ENCODE data around the gene RBP4. TPM values are rescaled to one million over a fixed set of nuclear protein-coding genes. Genes with fewer than 3 reads are reported as not detected.

The RBP4 gene
- total RNA-seq, 1 donor from 2014 or later, result not detected

- no peaks in the 10 kb centered on the region for H3K36me3 Mint-ChIP-seq (ENCODE audit: unreplicated experiment)
- H3K4me3 Mint-ChIP-seq (ENCODE audit: unreplicated experiment), result no peak overlapping the region
- H3K27ac Mint-ChIP-seq (ENCODE audit: unreplicated experiment), result no peak overlapping the region
Observed at GRCh38 chr10:93576888-93577287, 24.1 kb downstream of the RBP4 start.

GRCh38 chr10:93573924-93574323, 27.1 kb downstream of the RBP4 start:
- H3K9me3 Mint-ChIP-seq (ENCODE audit: unreplicated experiment), result no peaks in the 10 kb centered on the region
- H3K27ac Mint-ChIP-seq (ENCODE audit: unreplicated experiment), result no peak overlapping the region
- TF ChIP-seq CTCF (IDR thresholded peaks at IDR 0.05; ENCODE audit: partially characterized antibody, unreplicated experiment), result no peak
- no peak for DNase-seq
- peaks cover 7% of the 10 kb centered on the region for H3K27me3 Mint-ChIP-seq (ENCODE audit: unreplicated experiment)
- no peak overlapping the region for H3K4me3 Mint-ChIP-seq (ENCODE audit: unreplicated experiment)
- H3K4me1 Mint-ChIP-seq (ENCODE audit: low read depth, unreplicated experiment), result peaks cover 4% of the 10 kb centered on the region
- peaks cover 6% of the 10 kb centered on the region for H3K36me3 Mint-ChIP-seq (ENCODE audit: unreplicated experiment)

More at GRCh38 chr10:93576888-93577287, 24.1 kb downstream of the RBP4 start:
- no peak for DNase-seq
- Mint-ChIP-seq H3K27me3 (ENCODE audit: unreplicated experiment) (peaks cover 10% of the 10 kb centered on the region), H3K9me3 (ENCODE audit: unreplicated experiment) (peaks cover 6% of the 10 kb centered on the region), H3K4me1 (ENCODE audit: low read depth, unreplicated experiment) (peaks cover 13% of the 10 kb centered on the region)
- TF ChIP-seq CTCF (IDR thresholded peaks at IDR 0.05; ENCODE audit: partially characterized antibody, unreplicated experiment), result no peak

GRCh38 chr10:93573051-93573909, 27.8 kb downstream of the RBP4 start:
- Mint-ChIP-seq H3K27ac (ENCODE audit: unreplicated experiment) (no peak overlapping the region), H3K9me3 (ENCODE audit: unreplicated experiment) (peaks cover 1% of the 10 kb centered on the region), H3K4me3 (ENCODE audit: unreplicated experiment) (no peak overlapping the region), H3K27me3 (ENCODE audit: unreplicated experiment) (peaks cover 7% of the 10 kb centered on the region), H3K36me3 (ENCODE audit: unreplicated experiment) (peaks cover 6% of the 10 kb centered on the region), H3K4me1 (ENCODE audit: low read depth, unreplicated experiment) (peaks cover 4% of the 10 kb centered on the region)
- no peak for DNase-seq
- TF ChIP-seq CTCF (IDR thresholded peaks at IDR 0.05; ENCODE audit: partially characterized antibody, unreplicated experiment), result no peak

- Mint-ChIP-seq H3K4me1 (ENCODE audit: low read depth, unreplicated experiment) (peaks cover 4% of the 10 kb centered on the region), H3K4me3 (ENCODE audit: unreplicated experiment) (no peak overlapping the region), H3K27me3 (ENCODE audit: unreplicated experiment) (peaks cover 12% of the 10 kb centered on the region), H3K27ac (ENCODE audit: unreplicated experiment) (no peak overlapping the region), H3K36me3 (ENCODE audit: unreplicated experiment) (peaks cover 7% of the 10 kb centered on the region), H3K9me3 (ENCODE audit: unreplicated experiment) (peaks cover 1% of the 10 kb centered on the region)
- no peak for DNase-seq
- TF ChIP-seq CTCF (IDR thresholded peaks at IDR 0.05; ENCODE audit: partially characterized antibody, unreplicated experiment), result no peak
Observed at GRCh38 chr10:93572606-93573005, 28.4 kb downstream of the RBP4 start.

- Mint-ChIP-seq H3K27ac (ENCODE audit: unreplicated experiment) (no peak overlapping the region), H3K36me3 (ENCODE audit: unreplicated experiment) (peaks cover 13% of the 10 kb centered on the region), H3K9me3 (ENCODE audit: unreplicated experiment) (peaks cover 3% of the 10 kb centered on the region), H3K4me1 (ENCODE audit: low read depth, unreplicated experiment) (peaks cover 1% of the 10 kb centered on the region), H3K4me3 (ENCODE audit: unreplicated experiment) (no peak overlapping the region), H3K27me3 (ENCODE audit: unreplicated experiment) (peaks cover 20% of the 10 kb centered on the region)
- no peak for DNase-seq
- TF ChIP-seq CTCF (IDR thresholded peaks at IDR 0.05; ENCODE audit: partially characterized antibody, unreplicated experiment), result no peak
Observed at GRCh38 chr10:93570383-93570782, 30.7 kb downstream of the RBP4 start.

Measured in glutamatergic neuron (in vitro differentiated cells).